Renal cortical epithelial cell (primary cell): ENCODE results near the gene SPC24. TPM values are rescaled to one million over a fixed set of nuclear protein-coding genes. Genes with fewer than 3 reads are reported as not detected.
"Not testable (repeated sequence)": the region's sequence is repeated elsewhere in the genome, so short reads cannot be mapped to it uniquely, and the experiment has no call there.

ENCODE experiments used
- DNase-seq: peaks from one replicate; pipeline ENCODE4 v3.0.0-alpha.2; 2011; ENCODE audit warnings: low read depth
- total RNA-seq: library from RNA; depleted of rRNA; stranded (reverse); fragments of >200 nt; gene quantifications from 2 replicates; pipeline ENCODE4 v1.2.3, GENCODE V29; 2014

SPC24 gene
- total RNA-seq, 1 donor from 2014 or later = 1.5 TPM

- DNase-seq = no peak
Observed at GRCh38 chr19:11125994-11126685, 29.4 kb downstream of the SPC24 start.

GRCh38 chr19:11124157-11124556 is 31.4 kb downstream of the SPC24 start:
- not testable (repeated sequence) for DNase-seq

- no peak for DNase-seq
Observed at GRCh38 chr19:11123114-11123513, 32.5 kb downstream of the SPC24 start.

- not testable (repeated sequence) for DNase-seq
Observed at GRCh38 chr19:11121963-11122362, 33.6 kb downstream of the SPC24 start.

- DNase-seq = no peak
Observed at GRCh38 chr19:11116507-11116906, 39.1 kb downstream of the SPC24 start.

- DNase-seq = no peak
Observed at GRCh38 chr19:11115895-11116446, 39.6 kb downstream of the SPC24 start.

- no peak for DNase-seq
Observed at GRCh38 chr19:11115042-11115441, 40.5 kb downstream of the SPC24 start.

GRCh38 chr19:11113140-11113708 is 42.4 kb downstream of the SPC24 start:
- DNase-seq = no peak

GRCh38 chr19:11111771-11112144 is 43.8 kb downstream of the SPC24 start:
- no peak for DNase-seq

GRCh38 chr19:11111117-11111770 is 44.3 kb downstream of the SPC24 start:
- DNase-seq = no peak

GRCh38 chr19:11108746-11109145 is 46.8 kb downstream of the SPC24 start:
- DNase-seq = no peak

GRCh38 chr19:11106477-11106876 is 49.1 kb downstream of the SPC24 start:
- DNase-seq = no peak

GRCh38 chr19:11105014-11105636 is 50.5 kb downstream of the SPC24 start:
- no peak for DNase-seq

GRCh38 chr19:11103667-11104066 is 51.9 kb downstream of the SPC24 start:
- DNase-seq = not testable (repeated sequence)

GRCh38 chr19:11102944-11103343 is 52.6 kb downstream of the SPC24 start:
- no peak for DNase-seq

GRCh38 chr19:11101057-11101456 is 54.5 kb downstream of the SPC24 start:
- no peak for DNase-seq

- DNase-seq = no peak
Observed at GRCh38 chr19:11100049-11100448, 55.5 kb downstream of the SPC24 start.

GRCh38 chr19:11098861-11099260 is 56.7 kb downstream of the SPC24 start:
- DNase-seq = no peak

- no peak for DNase-seq
Observed at GRCh38 chr19:11098327-11098726, 57.3 kb downstream of the SPC24 start.

- DNase-seq = not testable (repeated sequence)
Observed at GRCh38 chr19:11097367-11097766, 58.2 kb downstream of the SPC24 start.

GRCh38 chr19:11096210-11096841 is 59.3 kb downstream of the SPC24 start:
- peak; percentile 61 for DNase-seq
